Measurements from ENCODE around the gene GPR89B.

GRCh38 chr1:148010527-148010926, 82.3 kb downstream of the GPR89B start:
- TF ChIP-seq, protein P1, sequence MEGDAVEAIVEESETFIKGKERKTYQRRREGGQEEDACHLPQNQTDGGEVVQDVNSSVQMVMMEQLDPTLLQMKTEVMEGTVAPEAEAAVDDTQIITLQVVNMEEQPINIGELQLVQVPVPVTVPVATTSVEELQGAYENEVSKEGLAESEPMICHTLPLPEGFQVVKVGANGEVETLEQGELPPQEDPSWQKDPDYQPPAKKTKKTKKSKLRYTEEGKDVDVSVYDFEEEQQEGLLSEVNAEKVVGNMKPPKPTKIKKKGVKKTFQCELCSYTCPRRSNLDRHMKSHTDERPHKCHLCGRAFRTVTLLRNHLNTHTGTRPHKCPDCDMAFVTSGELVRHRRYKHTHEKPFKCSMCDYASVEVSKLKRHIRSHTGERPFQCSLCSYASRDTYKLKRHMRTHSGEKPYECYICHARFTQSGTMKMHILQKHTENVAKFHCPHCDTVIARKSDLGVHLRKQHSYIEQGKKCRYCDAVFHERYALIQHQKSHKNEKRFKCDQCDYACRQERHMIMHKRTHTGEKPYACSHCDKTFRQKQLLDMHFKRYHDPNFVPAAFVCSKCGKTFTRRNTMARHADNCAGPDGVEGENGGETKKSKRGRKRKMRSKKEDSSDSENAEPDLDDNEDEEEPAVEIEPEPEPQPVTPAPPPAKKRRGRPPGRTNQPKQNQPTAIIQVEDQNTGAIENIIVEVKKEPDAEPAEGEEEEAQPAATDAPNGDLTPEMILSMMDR (IDR thresholded peaks at IDR 0.05) = no peak
- TF ChIP-seq POLR2A (IDR thresholded peaks at IDR 0.05) = no peak

All from thyroid gland (tissue), 4 donors.